Caco-2 (cell line): Measurements from ENCODE around the gene GABRG3. TPM values are rescaled to one million over a fixed set of nuclear protein-coding genes. Genes with fewer than 3 reads are reported as not detected.

Source experiments
- BruUV-seq: library from RNA; stranded (reverse); fragments of 400-500 nt; replicated peaks from 2 replicates; lab custom pipeline; 2021; lab: Mats Ljungman, UMichigan
- CTCF ChIA-PET: fragments of 300-600 bp; sonication (Branson Sonifier 250); formaldehyde crosslinking; loops from one replicate; lab custom pipeline; 2022; ENCODE audit warnings: antibody characterized with exemption; lab: Charles Lee
- POLR2A ChIA-PET: fragments of 300-600 bp; sonication (Branson Sonifier 250); formaldehyde crosslinking; loops from one replicate; lab custom pipeline; 2022; ENCODE audit warnings: antibody characterized with exemption; lab: Charles Lee
- DNase-seq, 2 experiments: peaks; one replicate each; pipeline versions ENCODE4 v3.0.0 to v3.0.0-alpha.2; 2020 to 2022
- H3K27me3 ChIP-seq: replicated peaks from 2 replicates; pipeline ENCODE4 v1.6.0; 2011; ENCODE audit warnings: low read length; ENCODE audit not compliant: control insufficient read depth, insufficient read depth
- H3K36me3 ChIP-seq: 2 replicates; pipeline ENCODE4 v1.5.1; 2011; ENCODE audit warnings: low read length; ENCODE audit not compliant: control insufficient read depth, insufficient read depth
- H3K4me1 ChIP-seq: fragments of 250-450 bp; sonication (Bioruptor Pico); 2 replicates; pipeline ENCODE4 v1.5.1; 2020; ENCODE audit warnings: mild to moderate bottlenecking
- H3K4me3 ChIP-seq: 2 replicates; pipeline ENCODE4 v1.5.1; 2011; ENCODE audit warnings: low read depth, mild to moderate bottlenecking, control low read depth, low read length
- H3K9me3 ChIP-seq: fragments of 250-450 bp; sonication (Bioruptor Pico); 2 replicates; pipeline ENCODE4 v1.5.1; 2020; ENCODE audit warnings: mild to moderate bottlenecking, moderate library complexity
- H3K27ac Mint-ChIP-seq: one replicate; pipeline ENCODE4 v1.8.0; 2022; ENCODE audit warnings: mixed read lengths; ENCODE audit not compliant: unreplicated experiment
- H3K27me3 Mint-ChIP-seq: one replicate; pipeline ENCODE4 v1.8.0; 2022; ENCODE audit warnings: mixed read lengths; ENCODE audit not compliant: insufficient read depth, unreplicated experiment
- H3K36me3 Mint-ChIP-seq: one replicate; pipeline ENCODE4 v1.8.0; 2022; ENCODE audit warnings: mild to moderate bottlenecking, mixed read lengths; ENCODE audit not compliant: insufficient read depth, unreplicated experiment
- H3K4me1 Mint-ChIP-seq: one replicate; pipeline ENCODE4 v1.8.0; 2022; ENCODE audit warnings: low read depth, mixed read lengths; ENCODE audit not compliant: unreplicated experiment
- H3K4me3 Mint-ChIP-seq: one replicate; pipeline ENCODE4 v1.8.0; 2022; ENCODE audit warnings: mild to moderate bottlenecking, moderate library complexity, mixed read lengths; ENCODE audit not compliant: unreplicated experiment
- H3K9me3 Mint-ChIP-seq: one replicate; pipeline ENCODE4 v1.8.0; 2022; ENCODE audit warnings: mixed read lengths; ENCODE audit not compliant: unreplicated experiment
- intact Hi-C: fragments of 100-400 bp; cut with micrococcal nuclease; formaldehyde crosslinking; loops from one replicate; pipeline ENCODE4 v1.10.0; 2022; ENCODE audit not compliant: unreplicated experiment
- total RNA-seq: library from RNA; stranded (reverse); gene quantifications from 2 replicates; pipeline ENCODE4 v1.2.3, GENCODE V29; 2022
- TF ChIP-seq, protein P1 (sequence below), 2 experiments: fragments of 200-600 bp in 1 of 2; IDR thresholded peaks; 1 replicate in 1 of 2; 2 replicates in 1 of 2; pipeline versions ENCODE4 v1.5.1 to v1.8.0; 2011 to 2022; ENCODE audit warnings: antibody characterized with exemption in 1 of 2, control low read depth in 1 of 2, inconsistent platforms in 1 of 2, low read depth in 1 of 2, low read length in 1 of 2, mild to moderate bottlenecking in 1 of 2, moderate library complexity in 1 of 2; ENCODE audit not compliant: insufficient read depth in 1 of 2, severe bottlenecking in 1 of 2, unreplicated experiment in 1 of 2

Gene GABRG3
- total RNA-seq, 1 experiment from 2014 or later = not detected

GRCh38 chr15:27268923-27269322, 297.9 kb downstream of the GABRG3 start:
- TF ChIP-seq, protein P1, sequence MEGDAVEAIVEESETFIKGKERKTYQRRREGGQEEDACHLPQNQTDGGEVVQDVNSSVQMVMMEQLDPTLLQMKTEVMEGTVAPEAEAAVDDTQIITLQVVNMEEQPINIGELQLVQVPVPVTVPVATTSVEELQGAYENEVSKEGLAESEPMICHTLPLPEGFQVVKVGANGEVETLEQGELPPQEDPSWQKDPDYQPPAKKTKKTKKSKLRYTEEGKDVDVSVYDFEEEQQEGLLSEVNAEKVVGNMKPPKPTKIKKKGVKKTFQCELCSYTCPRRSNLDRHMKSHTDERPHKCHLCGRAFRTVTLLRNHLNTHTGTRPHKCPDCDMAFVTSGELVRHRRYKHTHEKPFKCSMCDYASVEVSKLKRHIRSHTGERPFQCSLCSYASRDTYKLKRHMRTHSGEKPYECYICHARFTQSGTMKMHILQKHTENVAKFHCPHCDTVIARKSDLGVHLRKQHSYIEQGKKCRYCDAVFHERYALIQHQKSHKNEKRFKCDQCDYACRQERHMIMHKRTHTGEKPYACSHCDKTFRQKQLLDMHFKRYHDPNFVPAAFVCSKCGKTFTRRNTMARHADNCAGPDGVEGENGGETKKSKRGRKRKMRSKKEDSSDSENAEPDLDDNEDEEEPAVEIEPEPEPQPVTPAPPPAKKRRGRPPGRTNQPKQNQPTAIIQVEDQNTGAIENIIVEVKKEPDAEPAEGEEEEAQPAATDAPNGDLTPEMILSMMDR (IDR thresholded peaks at IDR 0.05; ENCODE audit: insufficient read depth in 1 of 2, low read depth in 1 of 2, low read length in 1 of 2, severe bottlenecking in 1 of 2, unreplicated experiment in 1 of 2) = no peak
- no TSS peak for BruUV-seq
- no peaks in the 10 kb centered on the region for H3K4me1 Mint-ChIP-seq
- no peaks in the 10 kb centered on the region for H3K27me3 Mint-ChIP-seq
- DNase-seq = no peak
- Histone ChIP-seq H3K4me1 (no peaks in the 10 kb centered on the region), H3K4me3 (no peak overlapping the region), H3K36me3 (no peaks in the 10 kb centered on the region), H3K27me3 (no peaks in the 10 kb centered on the region), H3K9me3 (no peaks in the 10 kb centered on the region)
- ChIA-PET POLR2A (no interaction called here), CTCF (no interaction called here)
- intact Hi-C loops = no loop called here
- H3K4me3 Mint-ChIP-seq = no peak overlapping the region
- H3K36me3 Mint-ChIP-seq = peaks cover 6% of the 10 kb centered on the region
- peaks cover 22% of the 10 kb centered on the region for H3K9me3 Mint-ChIP-seq
- no peak overlapping the region for H3K27ac Mint-ChIP-seq

GRCh38 chr15:27271258-27271657, 300.3 kb downstream of the GABRG3 start:
- H3K36me3 Mint-ChIP-seq = peaks cover 6% of the 10 kb centered on the region
- no peaks in the 10 kb centered on the region for H3K4me1 ChIP-seq
- intact Hi-C loops = no loop called here
- ChIA-PET CTCF (no interaction called here), POLR2A (no interaction called here)
- no peaks in the 10 kb centered on the region for H3K27me3 Mint-ChIP-seq
- H3K4me1 Mint-ChIP-seq = no peaks in the 10 kb centered on the region
- no peak overlapping the region for H3K27ac Mint-ChIP-seq
- no peaks in the 10 kb centered on the region for H3K27me3 ChIP-seq
- DNase-seq = no peak
- no peaks in the 10 kb centered on the region for H3K9me3 ChIP-seq
- H3K4me3 Mint-ChIP-seq = no peak overlapping the region
- TF ChIP-seq, protein P1 (IDR thresholded peaks at IDR 0.05; ENCODE audit: insufficient read depth in 1 of 2, low read depth in 1 of 2, low read length in 1 of 2, severe bottlenecking in 1 of 2, unreplicated experiment in 1 of 2) = no peak
- H3K36me3 ChIP-seq = no peaks in the 10 kb centered on the region
- BruUV-seq = no TSS peak
- no peak overlapping the region for H3K4me3 ChIP-seq
- H3K9me3 Mint-ChIP-seq = peaks cover 32% of the 10 kb centered on the region

GRCh38 chr15:27272427-27272826, 301.4 kb downstream of the GABRG3 start:
- CTCF ChIA-PET = no interaction called here
- TF ChIP-seq, protein P1 (IDR thresholded peaks at IDR 0.05; ENCODE audit: insufficient read depth in 1 of 2, low read depth in 1 of 2, low read length in 1 of 2, severe bottlenecking in 1 of 2, unreplicated experiment in 1 of 2) = no peak
- Mint-ChIP-seq H3K4me1 (no peaks in the 10 kb centered on the region), H3K36me3 (peaks cover 6% of the 10 kb centered on the region), H3K27ac (no peak overlapping the region), H3K27me3 (no peaks in the 10 kb centered on the region), H3K4me3 (no peak overlapping the region), H3K9me3 (peaks cover 32% of the 10 kb centered on the region)
- intact Hi-C loops = no loop called here
- BruUV-seq = no TSS peak
- no peaks in the 10 kb centered on the region for H3K27me3 ChIP-seq
- no peaks in the 10 kb centered on the region for H3K9me3 ChIP-seq
- no peaks in the 10 kb centered on the region for H3K36me3 ChIP-seq
- POLR2A ChIA-PET = no interaction called here
- no peaks in the 10 kb centered on the region for H3K4me1 ChIP-seq
- no peak overlapping the region for H3K4me3 ChIP-seq
- DNase-seq = no peak
